ENCODE measurements around the gene PLA1A. TPM values are rescaled to one million over a fixed set of nuclear protein-coding genes. Genes with fewer than 3 reads are reported as not detected.

The PLA1A gene
- total RNA-seq, 1 experiment from 2014 or later: 0.75 TPM

DNA sequence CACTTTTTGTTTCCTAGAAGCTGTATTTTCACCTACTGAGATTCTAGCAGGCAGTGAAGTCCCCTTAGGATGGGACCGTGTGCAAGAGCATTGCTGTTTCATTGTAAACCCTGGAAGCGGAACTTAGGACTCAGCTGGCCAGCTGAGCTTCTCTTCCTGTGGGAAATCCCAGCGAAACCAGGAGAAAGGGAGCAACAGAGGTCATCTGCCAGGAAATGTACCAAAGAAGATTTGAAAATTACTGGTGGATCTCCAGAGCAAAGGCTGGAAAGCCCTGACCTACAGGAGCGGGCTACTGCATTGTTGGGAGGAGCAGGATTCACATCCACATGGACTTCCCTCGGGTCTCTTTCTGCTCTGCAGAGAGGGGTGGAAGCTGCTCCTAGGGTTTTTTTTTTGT lies 26.0 kb upstream of the PLA1A start:
- intact Hi-C loops (cut with micrococcal nuclease; ENCODE audit: unreplicated experiment): no loop called here
- TF ChIP-seq, protein P1, sequence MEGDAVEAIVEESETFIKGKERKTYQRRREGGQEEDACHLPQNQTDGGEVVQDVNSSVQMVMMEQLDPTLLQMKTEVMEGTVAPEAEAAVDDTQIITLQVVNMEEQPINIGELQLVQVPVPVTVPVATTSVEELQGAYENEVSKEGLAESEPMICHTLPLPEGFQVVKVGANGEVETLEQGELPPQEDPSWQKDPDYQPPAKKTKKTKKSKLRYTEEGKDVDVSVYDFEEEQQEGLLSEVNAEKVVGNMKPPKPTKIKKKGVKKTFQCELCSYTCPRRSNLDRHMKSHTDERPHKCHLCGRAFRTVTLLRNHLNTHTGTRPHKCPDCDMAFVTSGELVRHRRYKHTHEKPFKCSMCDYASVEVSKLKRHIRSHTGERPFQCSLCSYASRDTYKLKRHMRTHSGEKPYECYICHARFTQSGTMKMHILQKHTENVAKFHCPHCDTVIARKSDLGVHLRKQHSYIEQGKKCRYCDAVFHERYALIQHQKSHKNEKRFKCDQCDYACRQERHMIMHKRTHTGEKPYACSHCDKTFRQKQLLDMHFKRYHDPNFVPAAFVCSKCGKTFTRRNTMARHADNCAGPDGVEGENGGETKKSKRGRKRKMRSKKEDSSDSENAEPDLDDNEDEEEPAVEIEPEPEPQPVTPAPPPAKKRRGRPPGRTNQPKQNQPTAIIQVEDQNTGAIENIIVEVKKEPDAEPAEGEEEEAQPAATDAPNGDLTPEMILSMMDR (IDR thresholded peaks at IDR 0.05; ENCODE audit: insufficient read depth in 1 of 2, low read depth in 1 of 2, low read length in 1 of 2, severe bottlenecking in 1 of 2, unreplicated experiment in 1 of 2): no peak
- Histone ChIP-seq H3K4me1 (no peaks in the 10 kb centered on the region), H3K36me3 (ENCODE audit: control insufficient read depth, insufficient read depth, low read length) (no peaks in the 10 kb centered on the region), H3K9me3 (no peaks in the 10 kb centered on the region), H3K4me3 (ENCODE audit: low read depth, low read length) (no peak overlapping the region), H3K27me3 (replicated peaks; ENCODE audit: control insufficient read depth, insufficient read depth, low read length) (no peaks in the 10 kb centered on the region)
- H3K36me3 Mint-ChIP-seq (ENCODE audit: insufficient read depth, unreplicated experiment): no peaks in the 10 kb centered on the region
- peaks cover 4% of the 10 kb centered on the region for H3K27me3 Mint-ChIP-seq (ENCODE audit: insufficient read depth, unreplicated experiment)
- H3K4me1 Mint-ChIP-seq (ENCODE audit: low read depth, unreplicated experiment): no peaks in the 10 kb centered on the region
- no peak overlapping the region for H3K27ac Mint-ChIP-seq (ENCODE audit: unreplicated experiment)
- POLR2A ChIA-PET: no interaction called here
- no TSS peak for BruUV-seq (replicated peaks)
- no peaks in the 10 kb centered on the region for H3K9me3 Mint-ChIP-seq (ENCODE audit: unreplicated experiment)
- DNase-seq: no peak
- CTCF ChIA-PET: no interaction called here
- H3K4me3 Mint-ChIP-seq (ENCODE audit: unreplicated experiment): no peak overlapping the region

DNA sequence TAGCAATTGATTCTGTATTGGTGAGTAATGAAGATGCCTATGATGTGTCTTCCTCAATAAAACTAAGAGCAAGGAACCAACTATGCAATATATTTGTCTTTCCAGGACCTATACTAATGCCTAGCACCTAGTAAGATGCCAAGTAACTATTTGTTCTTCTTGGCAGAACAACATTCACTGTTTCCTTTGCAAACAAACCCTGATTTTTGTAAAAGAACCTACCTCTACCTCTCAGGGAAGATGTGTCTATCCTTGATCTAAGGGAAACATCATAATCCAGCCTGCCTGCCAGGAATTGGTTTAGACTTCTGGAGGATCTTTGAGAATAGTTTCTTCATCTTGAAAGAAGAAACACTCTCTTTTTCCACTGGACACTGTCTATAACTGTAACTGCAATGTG lies 22.2 kb upstream of the PLA1A start:
- TF ChIP-seq, protein P1 (IDR thresholded peaks at IDR 0.05; ENCODE audit: insufficient read depth in 1 of 2, low read depth in 1 of 2, low read length in 1 of 2, severe bottlenecking in 1 of 2, unreplicated experiment in 1 of 2): no peak
- ChIA-PET POLR2A (no interaction called here), CTCF (no interaction called here)
- Mint-ChIP-seq H3K36me3 (ENCODE audit: insufficient read depth, unreplicated experiment) (no peaks in the 10 kb centered on the region), H3K27me3 (ENCODE audit: insufficient read depth, unreplicated experiment) (no peaks in the 10 kb centered on the region), H3K27ac (ENCODE audit: unreplicated experiment) (no peak overlapping the region), H3K4me3 (ENCODE audit: unreplicated experiment) (no peak overlapping the region), H3K4me1 (ENCODE audit: low read depth, unreplicated experiment) (peaks cover 13% of the 10 kb centered on the region), H3K9me3 (ENCODE audit: unreplicated experiment) (no peaks in the 10 kb centered on the region)
- no TSS peak for BruUV-seq (replicated peaks)
- no peak for DNase-seq
- Histone ChIP-seq H3K27me3 (replicated peaks; ENCODE audit: control insufficient read depth, insufficient read depth, low read length) (no peaks in the 10 kb centered on the region), H3K36me3 (ENCODE audit: control insufficient read depth, insufficient read depth, low read length) (no peaks in the 10 kb centered on the region), H3K4me3 (ENCODE audit: low read depth, low read length) (no peak overlapping the region), H3K4me1 (peaks cover 5% of the 10 kb centered on the region; the same call in 1 of the 2 replicates), H3K9me3 (no peaks in the 10 kb centered on the region)
- intact Hi-C loops (cut with micrococcal nuclease; ENCODE audit: unreplicated experiment): no loop called here

DNA sequence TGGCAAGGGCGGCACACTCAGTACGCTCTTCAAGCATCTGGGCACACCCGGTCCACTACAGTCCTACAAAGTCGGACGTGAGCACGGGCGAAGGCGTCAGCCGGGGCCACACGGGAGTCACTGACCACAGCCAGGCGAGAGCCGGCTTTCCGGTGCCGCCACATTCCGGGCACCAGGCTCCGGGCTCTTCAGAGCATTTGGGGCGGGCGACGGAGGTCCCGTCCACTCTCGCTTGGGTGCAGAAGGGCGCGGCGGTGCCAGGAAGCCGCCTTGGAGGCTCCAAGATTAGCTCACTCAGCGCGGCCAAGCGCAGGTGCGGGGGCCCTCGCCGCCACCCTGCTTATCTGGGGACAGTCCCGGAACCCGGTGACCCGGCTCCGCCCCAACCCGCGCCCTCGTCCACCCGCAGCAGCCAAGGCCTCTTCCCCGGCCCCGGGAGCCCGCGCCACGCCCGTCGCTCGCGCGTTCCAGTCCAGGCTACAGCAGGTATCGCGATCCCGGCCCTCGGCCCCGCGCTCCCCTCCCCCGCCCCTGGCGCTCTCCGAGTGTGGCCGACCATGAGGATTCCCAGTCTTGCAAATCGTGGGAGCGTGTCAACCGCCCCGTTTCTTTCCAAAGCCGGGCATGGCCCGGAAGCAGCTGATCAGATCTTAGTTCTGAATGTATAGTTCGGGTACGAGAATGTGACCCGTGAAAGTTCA lies 18.2 kb upstream of the PLA1A start, which contains the start of gene ADPRH:
TSS of gene ADPRH (plus strand) at position 127 of the 701 bp plus-strand sequence. CDS start 2,678 bp downstream, outside the sequence.
- H3K27ac Mint-ChIP-seq (ENCODE audit: unreplicated experiment): peak within 1 kb of the TSS; percentile 82
- POLR2A ChIA-PET: interaction anchor here (0.5 to 0.7 kb wide), 2 partner anchors 215 to 579 kb away, joined by 3 to 5 read pairs; no protein-coding TSS in a partner anchor
- BruUV-seq (replicated peaks): no TSS peak
- no peaks in the 10 kb centered on the region for H3K9me3 Mint-ChIP-seq (ENCODE audit: unreplicated experiment)
- intact Hi-C loops (cut with micrococcal nuclease; ENCODE audit: unreplicated experiment): no loop called here
- H3K36me3 Mint-ChIP-seq (ENCODE audit: insufficient read depth, unreplicated experiment): no peaks in the 10 kb centered on the region
- CTCF ChIA-PET: no interaction called here
- no peaks in the 10 kb centered on the region for H3K9me3 ChIP-seq
- H3K4me3 Mint-ChIP-seq (ENCODE audit: unreplicated experiment): peak within 1 kb of the TSS; percentile 84
- peak; percentile 85 to 86 for DNase-seq
- peaks cover 6% of the 10 kb centered on the region; the same call in 1 of the 2 replicates for H3K4me1 ChIP-seq
- H3K4me3 ChIP-seq (ENCODE audit: low read depth, low read length): peak within 1 kb of the TSS; percentile 79
- H3K27me3 ChIP-seq (replicated peaks; ENCODE audit: control insufficient read depth, insufficient read depth, low read length): no peaks in the 10 kb centered on the region
- no peaks in the 10 kb centered on the region for H3K36me3 ChIP-seq (ENCODE audit: control insufficient read depth, insufficient read depth, low read length)
- TF ChIP-seq, protein P1 (IDR thresholded peaks at IDR 0.05; ENCODE audit: insufficient read depth in 1 of 2, low read depth in 1 of 2, low read length in 1 of 2, severe bottlenecking in 1 of 2, unreplicated experiment in 1 of 2): no peak
- no peaks in the 10 kb centered on the region for H3K27me3 Mint-ChIP-seq (ENCODE audit: insufficient read depth, unreplicated experiment)
- H3K4me1 Mint-ChIP-seq (ENCODE audit: low read depth, unreplicated experiment): peaks cover 13% of the 10 kb centered on the region

Measured in Caco-2 (cell line).